Gastrocnemius medialis (tissue), 4 donors: ENCODE measurements around the gene PFKFB4. TPM values are rescaled to one million over a fixed set of nuclear protein-coding genes. Genes with fewer than 3 reads are reported as not detected.

Source experiments
- ATAC-seq, 2 donors: fragments of 150-250 bp; one replicate each; pipeline ENCODE4 v1.9.1; 2016
- DNase-seq, 2 donors: peaks; one replicate each; pipeline ENCODE4 v3.0.0-alpha.2; 2019
- H3K27ac ChIP-seq, 4 donors: fragments of 200-600 bp; sonication (generic); 1 replicate in 1 of 4; 2 replicates in 3 of 4; pipeline ENCODE4 v1.5.1; 2016 to 2018; ENCODE audit warnings: mild to moderate bottlenecking in 2 of 4, moderate library complexity in 1 of 4
- H3K27me3 ChIP-seq, 3 donors: fragments of 200-600 bp; sonication (generic) in 2 of 3; 1 replicate in 1 of 3; 2 replicates in 2 of 3; pipeline versions ENCODE4 v1.5.1 to v1.6.0; 2016 to 2019; ENCODE audit warnings: mild to moderate bottlenecking in 1 of 3, moderate library complexity in 1 of 3
- H3K36me3 ChIP-seq, 2 donors: fragments of 200-600 bp; sonication (generic) in 1 of 2; one replicate each; pipeline ENCODE4 v1.5.1; 2017 to 2018
- H3K4me1 ChIP-seq, 2 donors: fragments of 200-600 bp; sonication (generic) in 1 of 2; one replicate each; pipeline ENCODE4 v1.5.1; 2016 to 2017; ENCODE audit warnings: mild to moderate bottlenecking in 2 of 2
- H3K4me3 ChIP-seq, 4 donors: fragments of 200-600 bp; sonication (generic) in 3 of 4; 1 replicate in 1 of 4; 2 replicates in 3 of 4; pipeline ENCODE4 v1.5.1; 2016 to 2019; ENCODE audit warnings: mild to moderate bottlenecking in 2 of 4
- H3K9me3 ChIP-seq, 3 donors: fragments of 200-600 bp; sonication (generic) in 2 of 3; 1 replicate in 1 of 3; 2 replicates in 2 of 3; pipeline ENCODE4 v1.5.1; 2016 to 2019
- POLR2A ChIP-seq, 2 donors: fragments of 450-650 bp; IDR thresholded peaks; one replicate each; pipeline ENCODE4 v1.6.1; 2017; ENCODE audit warnings: antibody characterized with exemption in 2 of 2, mild to moderate bottlenecking in 2 of 2, moderate library complexity in 2 of 2
- in situ Hi-C, 4 donors: fragments of 200-750 bp; cut with MboI; loops; one replicate each; pipeline versions ENCODE4 v1.15.0 to v1.8.0; 2017; ENCODE audit warnings: low sequenced_read_pairs in 4 of 4
- intact Hi-C: fragments of 100-400 bp; cut with DNase I; formaldehyde crosslinking; loops from one replicate; pipeline ENCODE4 v1.15.1; 2023; ENCODE audit warnings: low total_unique reads
- total RNA-seq, 4 donors: library from RNA; depleted of rRNA; stranded (reverse); fragments of >200 nt; gene quantifications; one replicate each; pipeline versions ENCODE4 v1.1.0 to v1.2.3, GENCODE V29; 2016
- TF ChIP-seq, protein P1 (sequence below), 5 experiments: fragments of 450-650 bp in 3 of 5; fragments of 200-600 bp in 2 of 5; sonication (generic) in 2 of 5; IDR thresholded peaks in 4 of 5; conservative IDR thresholded peaks in 1 of 5; 1 replicate in 4 of 5; 2 replicates in 1 of 5; pipeline ENCODE4 v1.5.1; 2016 to 2019; ENCODE audit warnings: antibody characterized with exemption in 5 of 5, mild to moderate bottlenecking in 3 of 5, moderate library complexity in 3 of 5

Gene PFKFB4
- total RNA-seq, 4 donors from 2014 or later = 0.87 to 2.6 (median 1.7) TPM

DNA sequence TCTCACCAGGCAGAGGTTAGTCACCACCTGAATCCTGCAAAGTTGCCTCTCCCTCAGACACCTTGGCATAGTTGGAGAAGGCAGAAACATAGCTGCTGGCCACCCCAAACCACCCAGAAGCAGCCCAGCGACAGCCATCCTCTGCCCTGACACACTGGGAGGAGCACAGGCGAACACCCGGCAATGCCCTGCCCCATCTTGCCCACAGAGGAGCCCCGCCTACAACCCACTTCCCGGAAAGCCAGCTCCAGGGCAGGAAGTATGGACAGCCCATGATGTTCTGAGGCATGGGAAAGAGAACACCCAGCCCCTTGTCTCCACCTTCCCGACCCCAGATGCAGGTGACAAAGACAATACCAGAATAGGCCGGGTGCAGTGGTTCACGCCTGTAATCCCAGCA lies 40.0 kb downstream of the PFKFB4 start:
- DNase-seq (no peak), ATAC-seq (no peak)
- Histone ChIP-seq H3K4me1 (no peaks in the 10 kb centered on the region), H3K27ac (no peak overlapping the region), H3K9me3 (no peaks in the 10 kb centered on the region), H3K27me3 (no peaks in the 10 kb centered on the region), H3K4me3 (no peak overlapping the region), H3K36me3 (no peaks in the 10 kb centered on the region)
- in situ Hi-C loops = no loop called here
- TF ChIP-seq POLR2A (IDR thresholded peaks at IDR 0.05) = no peak
- TF ChIP-seq, protein P1, sequence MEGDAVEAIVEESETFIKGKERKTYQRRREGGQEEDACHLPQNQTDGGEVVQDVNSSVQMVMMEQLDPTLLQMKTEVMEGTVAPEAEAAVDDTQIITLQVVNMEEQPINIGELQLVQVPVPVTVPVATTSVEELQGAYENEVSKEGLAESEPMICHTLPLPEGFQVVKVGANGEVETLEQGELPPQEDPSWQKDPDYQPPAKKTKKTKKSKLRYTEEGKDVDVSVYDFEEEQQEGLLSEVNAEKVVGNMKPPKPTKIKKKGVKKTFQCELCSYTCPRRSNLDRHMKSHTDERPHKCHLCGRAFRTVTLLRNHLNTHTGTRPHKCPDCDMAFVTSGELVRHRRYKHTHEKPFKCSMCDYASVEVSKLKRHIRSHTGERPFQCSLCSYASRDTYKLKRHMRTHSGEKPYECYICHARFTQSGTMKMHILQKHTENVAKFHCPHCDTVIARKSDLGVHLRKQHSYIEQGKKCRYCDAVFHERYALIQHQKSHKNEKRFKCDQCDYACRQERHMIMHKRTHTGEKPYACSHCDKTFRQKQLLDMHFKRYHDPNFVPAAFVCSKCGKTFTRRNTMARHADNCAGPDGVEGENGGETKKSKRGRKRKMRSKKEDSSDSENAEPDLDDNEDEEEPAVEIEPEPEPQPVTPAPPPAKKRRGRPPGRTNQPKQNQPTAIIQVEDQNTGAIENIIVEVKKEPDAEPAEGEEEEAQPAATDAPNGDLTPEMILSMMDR (IDR thresholded peaks at IDR 0.05 in 4 of 5, conservative IDR thresholded peaks at IDR 0.05 in 1 of 5) = no peak
- intact Hi-C loops = no loop called here

DNA sequence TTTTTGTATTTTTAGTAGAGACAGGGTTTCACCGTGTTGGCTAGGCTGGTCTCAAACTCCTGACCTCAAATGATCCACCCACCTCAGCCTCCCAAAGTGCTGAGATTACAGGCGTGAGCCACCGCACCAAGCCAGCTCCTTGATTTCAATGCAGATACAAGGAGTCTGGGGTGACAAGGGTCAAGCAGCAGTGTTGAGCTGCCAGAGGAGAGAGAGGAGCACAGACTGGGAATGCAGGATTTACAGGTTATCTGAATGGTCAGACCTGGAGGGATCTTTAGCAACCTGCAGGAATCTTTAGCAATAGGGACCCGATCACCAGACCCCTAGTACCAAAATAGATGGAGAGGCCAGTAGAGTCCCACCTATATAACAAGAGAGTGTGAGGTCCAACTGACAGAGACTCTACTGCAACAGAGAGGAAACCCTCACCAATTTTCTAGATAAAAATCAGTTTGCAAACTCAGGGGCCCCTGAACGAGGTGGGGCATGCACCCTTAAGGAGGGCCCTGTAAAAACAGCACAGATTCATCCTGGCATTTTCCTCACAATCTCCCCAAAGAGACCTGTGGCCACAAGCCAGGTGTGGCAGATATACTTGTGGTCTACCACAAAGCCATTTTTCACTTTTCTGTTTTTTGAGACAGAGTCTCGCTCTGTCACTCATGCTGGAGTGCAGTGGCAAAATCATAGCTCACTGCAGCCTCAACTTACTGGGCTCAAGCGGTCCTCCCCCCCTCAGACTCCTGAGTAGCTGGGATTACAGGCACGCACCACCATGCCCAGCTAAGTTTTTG lies 42.0 kb downstream of the PFKFB4 start:
- Histone ChIP-seq H3K36me3 (no peaks in the 10 kb centered on the region), H3K9me3 (no peaks in the 10 kb centered on the region), H3K4me3 (no peak overlapping the region), H3K27me3 (no peaks in the 10 kb centered on the region), H3K4me1 (no peaks in the 10 kb centered on the region), H3K27ac (no peak overlapping the region)
- intact Hi-C loops = no loop called here
- in situ Hi-C loops = no loop called here
- TF ChIP-seq, protein P1 (IDR thresholded peaks at IDR 0.05 in 4 of 5, conservative IDR thresholded peaks at IDR 0.05 in 1 of 5) = no peak
- TF ChIP-seq POLR2A (IDR thresholded peaks at IDR 0.05) = no peak
- no peak for DNase-seq
- no peak for ATAC-seq

DNA sequence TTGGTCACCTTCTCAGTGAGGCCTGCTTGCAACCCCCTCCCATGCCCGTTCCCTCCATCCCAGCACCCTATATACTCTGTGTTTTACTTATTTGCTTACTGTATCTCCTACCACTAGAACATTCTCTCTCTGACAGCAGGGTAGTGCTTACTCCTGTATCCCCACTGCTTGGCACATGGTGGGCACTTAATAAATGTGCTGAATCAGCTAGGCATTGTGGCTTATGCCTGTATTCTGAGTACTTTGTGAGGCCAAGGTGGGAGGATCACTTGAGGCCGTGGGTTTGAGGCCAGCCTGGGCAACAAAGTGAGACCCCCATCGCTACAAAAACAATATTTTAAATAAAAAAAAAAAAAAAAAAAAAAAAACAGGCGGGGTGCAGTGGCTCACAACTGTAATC lies 45.1 kb downstream of the PFKFB4 start:
- Histone ChIP-seq H3K9me3 (no peaks in the 10 kb centered on the region), H3K27me3 (no peaks in the 10 kb centered on the region), H3K27ac (no peak overlapping the region), H3K4me3 (no peak overlapping the region), H3K4me1 (no peaks in the 10 kb centered on the region), H3K36me3 (no peaks in the 10 kb centered on the region)
- ATAC-seq (no peak), DNase-seq (no peak)
- intact Hi-C loops = no loop called here
- TF ChIP-seq, protein P1 (IDR thresholded peaks at IDR 0.05 in 4 of 5, conservative IDR thresholded peaks at IDR 0.05 in 1 of 5) = no peak
- no peak for TF ChIP-seq POLR2A (IDR thresholded peaks at IDR 0.05)
- in situ Hi-C loops = no loop called here

DNA sequence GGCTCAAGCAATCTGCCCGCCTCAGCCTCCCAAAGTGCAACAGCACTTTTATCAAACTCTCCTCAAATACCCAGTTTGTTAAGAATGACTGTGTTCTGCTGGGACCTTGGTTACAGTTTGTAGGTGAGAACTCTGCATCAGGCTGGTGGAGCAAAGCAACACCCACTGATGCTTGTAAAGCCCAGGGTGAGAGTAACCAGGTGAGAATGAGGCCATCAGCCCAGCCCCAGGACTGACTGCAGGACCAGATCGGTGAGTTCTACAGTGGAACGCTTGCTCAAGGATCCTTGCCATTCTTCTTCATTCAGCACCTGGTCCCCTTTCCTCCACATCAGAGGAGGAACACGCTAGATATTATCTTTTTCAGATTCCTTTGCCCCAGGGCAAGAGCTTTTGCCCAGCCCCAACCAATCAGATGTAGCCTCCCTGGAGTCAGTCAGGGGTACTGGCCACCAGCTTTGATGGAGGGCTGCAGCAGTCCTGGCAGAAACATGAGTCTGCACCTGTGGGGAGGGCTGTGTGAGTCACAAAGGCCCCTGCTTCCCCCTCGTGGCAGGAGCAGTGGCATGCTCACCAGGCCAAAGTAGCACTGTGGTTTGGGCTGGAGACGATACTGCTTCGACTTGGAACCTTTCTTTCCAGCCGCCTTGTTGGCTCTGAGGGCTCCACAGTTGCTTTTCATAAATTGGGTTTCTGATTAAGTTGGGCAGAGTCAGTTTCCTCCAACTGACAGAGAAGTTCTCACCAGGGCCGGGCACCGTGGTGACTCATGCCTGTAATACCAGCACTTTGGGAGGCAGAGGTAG lies 49.1 kb downstream of the PFKFB4 start:
- TF ChIP-seq, protein P1 (IDR thresholded peaks at IDR 0.05 in 4 of 5, conservative IDR thresholded peaks at IDR 0.05 in 1 of 5) = peak; percentile 30 to 69 (median 55)
- no peak for TF ChIP-seq POLR2A (IDR thresholded peaks at IDR 0.05)
- ATAC-seq (peak in 1 of 2 donors; percentile 58), DNase-seq (peak; percentile 25 to 62)
- H3K36me3 ChIP-seq = no peaks in the 10 kb centered on the region
- no peaks in the 10 kb centered on the region for H3K9me3 ChIP-seq
- no peak overlapping the region for H3K4me3 ChIP-seq
- H3K4me1 ChIP-seq = peaks cover 23 to 24% of the 10 kb centered on the region in 2 donors
- peak overlapping the region; percentile 55 to 71 (median 62) for H3K27ac ChIP-seq
- in situ Hi-C loops = no loop called here
- no peaks in the 10 kb centered on the region for H3K27me3 ChIP-seq
- intact Hi-C loops = loop anchor here (1.0 kb wide), 1 partner anchor 42 kb away; no protein-coding TSS in a partner anchor
